ENCODE results near the gene OPHN1. TPM values are rescaled to one million over a fixed set of nuclear protein-coding genes. Genes with fewer than 3 reads are reported as not detected.

OPHN1 gene
- total and polyA plus RNA-seq, 10 of the 15 experiments (the other 5 are each of a cell fraction or from before 2014, with no cell fraction given) = under 0.01 to 0.03 (median 0.03) TPM; not detected in 6

DNA sequence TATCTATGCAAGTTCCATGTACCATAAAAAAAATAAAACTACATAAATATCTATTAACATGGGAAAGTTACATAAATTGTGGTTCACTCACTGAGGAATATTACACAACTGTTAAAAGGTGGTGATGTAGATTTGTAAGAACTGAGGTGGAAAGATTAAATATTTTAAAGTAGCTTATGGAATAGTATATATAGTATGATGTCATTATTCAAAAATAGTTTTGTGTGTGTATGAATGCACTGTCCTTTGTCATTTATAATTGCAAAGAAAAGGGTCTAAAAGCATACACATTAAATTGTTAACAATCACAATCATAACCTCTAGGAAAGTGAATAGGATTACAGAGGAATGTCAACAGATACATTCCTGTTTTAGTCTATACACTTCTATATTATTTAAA lies 355.9 kb downstream of the OPHN1 start (continued):
- TF ChIP-seq, protein P1, sequence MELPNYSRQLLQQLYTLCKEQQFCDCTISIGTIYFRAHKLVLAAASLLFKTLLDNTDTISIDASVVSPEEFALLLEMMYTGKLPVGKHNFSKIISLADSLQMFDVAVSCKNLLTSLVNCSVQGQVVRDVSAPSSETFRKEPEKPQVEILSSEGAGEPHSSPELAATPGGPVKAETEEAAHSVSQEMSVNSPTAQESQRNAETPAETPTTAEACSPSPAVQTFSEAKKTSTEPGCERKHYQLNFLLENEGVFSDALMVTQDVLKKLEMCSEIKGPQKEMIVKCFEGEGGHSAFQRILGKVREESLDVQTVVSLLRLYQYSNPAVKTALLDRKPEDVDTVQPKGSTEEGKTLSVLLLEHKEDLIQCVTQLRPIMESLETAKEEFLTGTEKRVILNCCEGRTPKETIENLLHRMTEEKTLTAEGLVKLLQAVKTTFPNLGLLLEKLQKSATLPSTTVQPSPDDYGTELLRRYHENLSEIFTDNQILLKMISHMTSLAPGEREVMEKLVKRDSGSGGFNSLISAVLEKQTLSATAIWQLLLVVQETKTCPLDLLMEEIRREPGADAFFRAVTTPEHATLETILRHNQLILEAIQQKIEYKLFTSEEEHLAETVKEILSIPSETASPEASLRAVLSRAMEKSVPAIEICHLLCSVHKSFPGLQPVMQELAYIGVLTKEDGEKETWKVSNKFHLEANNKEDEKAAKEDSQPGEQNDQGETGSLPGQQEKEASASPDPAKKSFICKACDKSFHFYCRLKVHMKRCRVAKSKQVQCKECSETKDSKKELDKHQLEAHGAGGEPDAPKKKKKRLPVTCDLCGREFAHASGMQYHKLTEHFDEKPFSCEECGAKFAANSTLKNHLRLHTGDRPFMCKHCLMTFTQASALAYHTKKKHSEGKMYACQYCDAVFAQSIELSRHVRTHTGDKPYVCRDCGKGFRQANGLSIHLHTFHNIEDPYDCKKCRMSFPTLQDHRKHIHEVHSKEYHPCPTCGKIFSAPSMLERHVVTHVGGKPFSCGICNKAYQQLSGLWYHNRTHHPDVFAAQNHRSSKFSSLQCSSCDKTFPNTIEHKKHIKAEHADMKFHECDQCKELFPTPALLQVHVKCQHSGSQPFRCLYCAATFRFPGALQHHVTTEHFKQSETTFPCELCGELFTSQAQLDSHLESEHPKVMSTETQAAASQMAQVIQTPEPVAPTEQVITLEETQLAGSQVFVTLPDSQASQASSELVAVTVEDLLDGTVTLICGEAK (IDR thresholded peaks at IDR 0.05; ENCODE audit: borderline replicate concordance) = no peak
- TF ChIP-seq, protein P2, sequence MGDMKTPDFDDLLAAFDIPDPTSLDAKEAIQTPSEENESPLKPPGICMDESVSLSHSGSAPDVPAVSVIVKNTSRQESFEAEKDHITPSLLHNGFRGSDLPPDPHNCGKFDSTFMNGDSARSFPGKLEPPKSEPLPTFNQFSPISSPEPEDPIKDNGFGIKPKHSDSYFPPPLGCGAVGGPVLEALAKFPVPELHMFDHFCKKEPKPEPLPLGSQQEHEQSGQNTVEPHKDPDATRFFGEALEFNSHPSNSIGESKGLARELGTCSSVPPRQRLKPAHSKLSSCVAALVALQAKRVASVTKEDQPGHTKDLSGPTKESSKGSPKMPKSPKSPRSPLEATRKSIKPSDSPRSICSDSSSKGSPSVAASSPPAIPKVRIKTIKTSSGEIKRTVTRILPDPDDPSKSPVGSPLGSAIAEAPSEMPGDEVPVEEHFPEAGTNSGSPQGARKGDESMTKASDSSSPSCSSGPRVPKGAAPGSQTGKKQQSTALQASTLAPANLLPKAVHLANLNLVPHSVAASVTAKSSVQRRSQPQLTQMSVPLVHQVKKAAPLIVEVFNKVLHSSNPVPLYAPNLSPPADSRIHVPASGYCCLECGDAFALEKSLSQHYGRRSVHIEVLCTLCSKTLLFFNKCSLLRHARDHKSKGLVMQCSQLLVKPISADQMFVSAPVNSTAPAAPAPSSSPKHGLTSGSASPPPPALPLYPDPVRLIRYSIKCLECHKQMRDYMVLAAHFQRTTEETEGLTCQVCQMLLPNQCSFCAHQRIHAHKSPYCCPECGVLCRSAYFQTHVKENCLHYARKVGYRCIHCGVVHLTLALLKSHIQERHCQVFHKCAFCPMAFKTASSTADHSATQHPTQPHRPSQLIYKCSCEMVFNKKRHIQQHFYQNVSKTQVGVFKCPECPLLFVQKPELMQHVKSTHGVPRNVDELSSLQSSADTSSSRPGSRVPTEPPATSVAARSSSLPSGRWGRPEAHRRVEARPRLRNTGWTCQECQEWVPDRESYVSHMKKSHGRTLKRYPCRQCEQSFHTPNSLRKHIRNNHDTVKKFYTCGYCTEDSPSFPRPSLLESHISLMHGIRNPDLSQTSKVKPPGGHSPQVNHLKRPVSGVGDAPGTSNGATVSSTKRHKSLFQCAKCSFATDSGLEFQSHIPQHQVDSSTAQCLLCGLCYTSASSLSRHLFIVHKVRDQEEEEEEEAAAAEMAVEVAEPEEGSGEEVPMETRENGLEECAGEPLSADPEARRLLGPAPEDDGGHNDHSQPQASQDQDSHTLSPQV (IDR thresholded peaks at IDR 0.05) = no peak
- TF ChIP-seq TAF1 (IDR thresholded peaks at IDR 0.05; ENCODE audit: borderline replicate concordance, low read depth, low read length) = no peak
- TF ChIP-seq CREM (IDR thresholded peaks at IDR 0.05; ENCODE audit: low read depth) = no peak
- TF ChIP-seq, protein P3, sequence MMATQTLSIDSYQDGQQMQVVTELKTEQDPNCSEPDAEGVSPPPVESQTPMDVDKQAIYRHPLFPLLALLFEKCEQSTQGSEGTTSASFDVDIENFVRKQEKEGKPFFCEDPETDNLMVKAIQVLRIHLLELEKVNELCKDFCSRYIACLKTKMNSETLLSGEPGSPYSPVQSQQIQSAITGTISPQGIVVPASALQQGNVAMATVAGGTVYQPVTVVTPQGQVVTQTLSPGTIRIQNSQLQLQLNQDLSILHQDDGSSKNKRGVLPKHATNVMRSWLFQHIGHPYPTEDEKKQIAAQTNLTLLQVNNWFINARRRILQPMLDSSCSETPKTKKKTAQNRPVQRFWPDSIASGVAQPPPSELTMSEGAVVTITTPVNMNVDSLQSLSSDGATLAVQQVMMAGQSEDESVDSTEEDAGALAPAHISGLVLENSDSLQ (IDR thresholded peaks at IDR 0.05) = no peak
